Measurements from ENCODE around the gene TIMM21. TPM values are rescaled to one million over a fixed set of nuclear protein-coding genes. Genes with fewer than 3 reads are reported as not detected.

TIMM21 gene, protein sequence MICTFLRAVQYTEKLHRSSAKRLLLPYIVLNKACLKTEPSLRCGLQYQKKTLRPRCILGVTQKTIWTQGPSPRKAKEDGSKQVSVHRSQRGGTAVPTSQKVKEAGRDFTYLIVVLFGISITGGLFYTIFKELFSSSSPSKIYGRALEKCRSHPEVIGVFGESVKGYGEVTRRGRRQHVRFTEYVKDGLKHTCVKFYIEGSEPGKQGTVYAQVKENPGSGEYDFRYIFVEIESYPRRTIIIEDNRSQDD
- total RNA-seq: 10 to 100 TPM; 27.6 to 33.1 TPM

DNA sequence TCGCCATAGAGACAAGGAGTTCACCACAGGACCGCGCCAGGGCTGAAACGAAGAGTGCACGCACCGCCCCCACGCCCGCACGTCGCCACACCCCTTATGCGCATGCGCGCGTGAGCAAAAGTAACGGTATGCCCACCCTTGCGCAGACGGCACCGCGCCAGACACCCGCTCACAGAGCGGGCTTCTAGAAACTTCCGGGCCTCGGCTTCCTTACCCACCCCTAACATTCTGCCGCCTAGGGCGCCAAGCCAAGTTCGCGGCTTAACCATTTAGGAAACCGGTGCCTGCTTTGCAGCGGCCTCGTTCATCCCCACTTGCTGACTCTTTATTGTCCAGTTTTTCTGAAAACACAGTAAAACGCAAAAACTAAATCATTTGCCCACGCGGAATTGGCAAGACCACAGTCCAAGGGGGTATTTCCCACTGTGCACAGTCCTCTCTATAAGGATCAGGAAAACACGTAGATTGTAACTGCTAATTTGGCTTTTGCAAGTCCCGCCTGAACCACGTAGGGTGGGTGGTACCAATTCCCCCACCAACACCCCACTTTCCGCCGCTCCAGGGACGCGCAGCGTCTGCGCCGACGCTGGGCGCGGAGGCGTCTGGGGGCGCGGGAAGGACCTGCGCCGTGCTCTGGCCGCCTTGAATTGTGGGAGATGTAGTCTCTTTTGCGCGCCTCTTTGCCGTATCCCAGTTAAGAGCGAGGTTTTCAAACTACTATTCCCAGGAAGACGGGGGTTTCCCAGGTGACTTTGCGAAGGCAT is at the start of gene TIMM21, which contains the start of gene FBXO15:
Gene TIMM21, plus strand, starts transcription at position 745 of the 764 bp plus-strand sequence. CDS start 286 bp downstream, outside the sequence.
Gene FBXO15, minus strand, starts transcription at position 56 of the 764 bp plus-strand sequence. Its CDS starts 49 bp downstream, at position 7.
- no peaks in the 10 kb centered on the region for H3K27me3 ChIP-seq (replicated peaks; ENCODE audit: insufficient read depth)
- H3K4me3 ChIP-seq: peak within 1 kb of the TSS; percentile 56
- peak; percentile 33 for TF ChIP-seq POLR2A (IDR thresholded peaks at IDR 0.05)
- peak; percentile 96 for TF ChIP-seq POLR2AphosphoS5 (IDR thresholded peaks at IDR 0.05)
- TF ChIP-seq, protein P1, sequence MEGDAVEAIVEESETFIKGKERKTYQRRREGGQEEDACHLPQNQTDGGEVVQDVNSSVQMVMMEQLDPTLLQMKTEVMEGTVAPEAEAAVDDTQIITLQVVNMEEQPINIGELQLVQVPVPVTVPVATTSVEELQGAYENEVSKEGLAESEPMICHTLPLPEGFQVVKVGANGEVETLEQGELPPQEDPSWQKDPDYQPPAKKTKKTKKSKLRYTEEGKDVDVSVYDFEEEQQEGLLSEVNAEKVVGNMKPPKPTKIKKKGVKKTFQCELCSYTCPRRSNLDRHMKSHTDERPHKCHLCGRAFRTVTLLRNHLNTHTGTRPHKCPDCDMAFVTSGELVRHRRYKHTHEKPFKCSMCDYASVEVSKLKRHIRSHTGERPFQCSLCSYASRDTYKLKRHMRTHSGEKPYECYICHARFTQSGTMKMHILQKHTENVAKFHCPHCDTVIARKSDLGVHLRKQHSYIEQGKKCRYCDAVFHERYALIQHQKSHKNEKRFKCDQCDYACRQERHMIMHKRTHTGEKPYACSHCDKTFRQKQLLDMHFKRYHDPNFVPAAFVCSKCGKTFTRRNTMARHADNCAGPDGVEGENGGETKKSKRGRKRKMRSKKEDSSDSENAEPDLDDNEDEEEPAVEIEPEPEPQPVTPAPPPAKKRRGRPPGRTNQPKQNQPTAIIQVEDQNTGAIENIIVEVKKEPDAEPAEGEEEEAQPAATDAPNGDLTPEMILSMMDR (IDR thresholded peaks at IDR 0.05): peak in 2 of 4 experiments; percentile 12 to 31
- DNase-seq (ENCODE audit: low spot score): peak; percentile 91
- H3K4me1 ChIP-seq (replicated peaks): peaks cover 2% of the 10 kb centered on the region
- peak within 1 kb of the TSS; percentile 83 to 88 for H3K27ac ChIP-seq
- no peaks in the 10 kb centered on the region for H3K36me3 ChIP-seq
- 1% methylated on average over 58 of the region's 58 CpGs for WGBS
- H3K9me3 ChIP-seq: no peaks in the 10 kb centered on the region
- intact Hi-C loops (cut with DNase I): loop anchor here (5.0 kb wide), 2 partner anchors 144 to 349 kb away; partner anchors contain the start of genes CNDP2 and CYB5A

DNA sequence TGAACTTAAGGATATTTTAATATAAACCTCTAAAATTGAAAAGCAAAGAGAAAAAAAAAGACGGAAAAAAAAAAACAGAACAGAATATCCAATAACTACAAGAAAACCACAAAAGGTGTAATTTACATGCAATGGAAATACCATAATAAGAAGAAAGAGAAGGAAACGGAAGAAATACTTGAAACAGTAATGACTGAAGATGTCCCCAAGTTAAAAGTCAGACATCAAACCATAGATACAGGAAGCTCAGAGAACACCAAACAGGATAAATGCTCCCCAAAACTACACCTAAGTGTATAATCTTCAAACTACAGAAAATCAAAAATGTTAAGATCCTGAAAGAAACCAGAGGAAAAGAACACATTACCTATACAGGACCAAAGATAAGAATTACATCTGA is 39.9 kb upstream of the TIMM21 start:
- Histone ChIP-seq H3K9me3 (no peaks in the 10 kb centered on the region), H3K4me1 (replicated peaks) (no peaks in the 10 kb centered on the region), H3K27ac (no peak overlapping the region), H3K4me3 (no peak overlapping the region), H3K27me3 (replicated peaks; ENCODE audit: insufficient read depth) (no peaks in the 10 kb centered on the region), H3K36me3 (no peaks in the 10 kb centered on the region)
- no peak for TF ChIP-seq POLR2AphosphoS5 (IDR thresholded peaks at IDR 0.05)
- TF ChIP-seq, protein P1 (IDR thresholded peaks at IDR 0.05): no peak
- TF ChIP-seq POLR2A (IDR thresholded peaks at IDR 0.05): no peak
- WGBS: 91% methylated on average over 2 of the region's 2 CpGs
- intact Hi-C loops (cut with DNase I): no loop called here
- no peak for DNase-seq (ENCODE audit: low spot score)

DNA sequence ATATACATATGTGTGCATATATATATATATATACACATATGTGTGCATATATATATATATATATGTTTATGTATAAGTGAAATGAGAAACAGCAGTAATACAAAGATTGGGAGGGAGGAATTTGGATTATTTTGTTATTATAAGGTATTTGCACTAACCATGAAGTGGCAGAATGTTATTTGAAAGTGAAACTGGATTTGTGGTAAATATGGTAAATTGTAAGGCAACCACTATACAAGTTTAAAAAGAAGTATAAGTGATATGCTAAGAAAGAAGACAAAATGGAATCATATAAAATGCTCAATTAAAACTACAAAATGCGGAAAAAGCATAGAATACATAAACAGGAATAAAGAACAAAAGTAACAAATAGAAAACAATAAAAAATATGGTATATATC is 38.2 kb upstream of the TIMM21 start:
- H3K27ac ChIP-seq: no peak overlapping the region
- H3K9me3 ChIP-seq: no peaks in the 10 kb centered on the region
- no peaks in the 10 kb centered on the region for H3K27me3 ChIP-seq (replicated peaks; ENCODE audit: insufficient read depth)
- DNase-seq (ENCODE audit: low spot score): no peak
- no peaks in the 10 kb centered on the region for H3K36me3 ChIP-seq
- H3K4me3 ChIP-seq: no peak overlapping the region
- H3K4me1 ChIP-seq (replicated peaks): no peaks in the 10 kb centered on the region
- intact Hi-C loops (cut with DNase I): loop anchor here (5.0 to 10.0 kb wide), 2 partner anchors 335 to 1348 kb away; no protein-coding TSS in a partner anchor
- no peak for TF ChIP-seq POLR2A (IDR thresholded peaks at IDR 0.05)
- WGBS: 96% methylated on average over 1 of the region's 1 CpG

DNA sequence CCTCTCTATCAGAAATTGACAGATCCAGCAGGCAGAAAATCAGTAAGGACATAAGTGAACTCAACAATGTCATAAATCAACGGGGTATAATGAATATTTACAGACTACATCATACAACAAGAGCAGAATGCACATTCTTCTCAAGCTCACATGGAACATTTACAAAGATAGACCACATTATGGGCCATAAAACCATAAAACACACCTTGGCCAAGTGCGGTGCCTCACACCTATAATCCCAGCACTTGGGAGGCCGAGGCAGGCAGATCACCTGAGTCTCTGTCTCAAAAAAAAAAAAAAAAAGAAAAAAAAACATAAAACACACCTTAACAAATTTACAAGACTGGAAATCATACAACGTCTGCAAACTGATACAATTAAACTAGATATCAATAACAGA is 37.3 kb upstream of the TIMM21 start:
- no peak for DNase-seq (ENCODE audit: low spot score)
- H3K9me3 ChIP-seq: no peaks in the 10 kb centered on the region

DNA sequence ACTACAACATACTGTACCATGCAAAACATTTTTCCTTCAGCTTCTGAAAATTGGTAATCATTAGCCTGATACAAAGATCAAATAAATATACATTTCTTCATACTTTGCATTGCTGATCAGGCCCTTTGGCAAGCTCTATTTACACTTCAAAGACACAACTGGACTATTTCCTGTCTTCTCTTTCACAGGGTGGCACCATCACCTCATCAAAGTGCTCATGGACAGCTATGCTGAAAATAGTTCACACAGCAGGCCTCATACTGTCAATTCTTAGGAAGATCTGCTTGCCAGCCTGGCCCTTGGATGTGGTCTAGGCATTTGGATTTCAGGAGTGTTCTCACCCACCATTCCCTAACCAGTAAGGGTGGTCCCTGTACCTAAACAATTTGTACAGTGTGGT is 34.6 kb upstream of the TIMM21 start:
- H3K4me1 ChIP-seq (replicated peaks): no peaks in the 10 kb centered on the region
- no peaks in the 10 kb centered on the region for H3K36me3 ChIP-seq
- no peak overlapping the region for H3K27ac ChIP-seq
- no peak overlapping the region for H3K4me3 ChIP-seq
- intact Hi-C loops (cut with DNase I): loop anchor here (5.0 to 10.0 kb wide), 2 partner anchors 339 to 1351 kb away; no protein-coding TSS in a partner anchor
- H3K27me3 ChIP-seq (replicated peaks; ENCODE audit: insufficient read depth): no peaks in the 10 kb centered on the region
- no peak for DNase-seq (ENCODE audit: low spot score)
- no peaks in the 10 kb centered on the region for H3K9me3 ChIP-seq
- TF ChIP-seq, protein P1 (IDR thresholded peaks at IDR 0.05): no peak
- TF ChIP-seq POLR2A (IDR thresholded peaks at IDR 0.05): no peak
- no peak for TF ChIP-seq POLR2AphosphoS5 (IDR thresholded peaks at IDR 0.05)

More for the DNA sequence above, 37.3 kb upstream of the TIMM21 start:
- Histone ChIP-seq H3K36me3 (no peaks in the 10 kb centered on the region), H3K27me3 (replicated peaks; ENCODE audit: insufficient read depth) (no peaks in the 10 kb centered on the region), H3K4me1 (replicated peaks) (no peaks in the 10 kb centered on the region), H3K27ac (no peak overlapping the region), H3K4me3 (no peak overlapping the region)
- TF ChIP-seq, protein P1 (IDR thresholded peaks at IDR 0.05): no peak
- TF ChIP-seq POLR2A (IDR thresholded peaks at IDR 0.05) (no peak), POLR2AphosphoS5 (IDR thresholded peaks at IDR 0.05) (no peak)
- intact Hi-C loops (cut with DNase I): loop anchor here (5.0 to 10.0 kb wide), 2 partner anchors 336 to 1349 kb away; no protein-coding TSS in a partner anchor
- WGBS: 83% methylated on average over 4 of the region's 4 CpGs
